C4-2B (cell line): ENCODE data around the gene NYNRIN.
A peak's percentile ranks its signal among the peaks of the same experiment; 100 is the strongest.
"Not testable (repeated sequence)": the region's sequence is repeated elsewhere in the genome, so short reads cannot be mapped to it uniquely, and the experiment has no call there.

Source experiments
- H3K27ac ChIP-seq: fragments of 450-650 bp; 2 replicates; pipeline ENCODE4 v1.5.1; 2017
- CTCF ChIP-seq: fragments of 450-650 bp; conservative IDR thresholded peaks from 2 replicates; pipeline ENCODE4 v1.5.1; 2017; ENCODE audit warnings: mild to moderate bottlenecking
- ZFX ChIP-seq: fragments of 450-650 bp; IDR thresholded peaks from 2 replicates; pipeline ENCODE4 v1.6.1; 2017

The NYNRIN gene

GRCh38 chr14:24441485-24441884 lies 42.7 kb downstream of the NYNRIN start:
- peak overlapping the region; percentile 95 for H3K27ac ChIP-seq
- TF ChIP-seq CTCF (no peak), ZFX (no peak)

- H3K27ac ChIP-seq, result peak overlapping the region; percentile 95
- TF ChIP-seq ZFX, result no peak
- TF ChIP-seq CTCF, result no peak
These were observed 43.1 kb downstream of the NYNRIN start for GRCh38 chr14:24441904-24442239.

DNA sequence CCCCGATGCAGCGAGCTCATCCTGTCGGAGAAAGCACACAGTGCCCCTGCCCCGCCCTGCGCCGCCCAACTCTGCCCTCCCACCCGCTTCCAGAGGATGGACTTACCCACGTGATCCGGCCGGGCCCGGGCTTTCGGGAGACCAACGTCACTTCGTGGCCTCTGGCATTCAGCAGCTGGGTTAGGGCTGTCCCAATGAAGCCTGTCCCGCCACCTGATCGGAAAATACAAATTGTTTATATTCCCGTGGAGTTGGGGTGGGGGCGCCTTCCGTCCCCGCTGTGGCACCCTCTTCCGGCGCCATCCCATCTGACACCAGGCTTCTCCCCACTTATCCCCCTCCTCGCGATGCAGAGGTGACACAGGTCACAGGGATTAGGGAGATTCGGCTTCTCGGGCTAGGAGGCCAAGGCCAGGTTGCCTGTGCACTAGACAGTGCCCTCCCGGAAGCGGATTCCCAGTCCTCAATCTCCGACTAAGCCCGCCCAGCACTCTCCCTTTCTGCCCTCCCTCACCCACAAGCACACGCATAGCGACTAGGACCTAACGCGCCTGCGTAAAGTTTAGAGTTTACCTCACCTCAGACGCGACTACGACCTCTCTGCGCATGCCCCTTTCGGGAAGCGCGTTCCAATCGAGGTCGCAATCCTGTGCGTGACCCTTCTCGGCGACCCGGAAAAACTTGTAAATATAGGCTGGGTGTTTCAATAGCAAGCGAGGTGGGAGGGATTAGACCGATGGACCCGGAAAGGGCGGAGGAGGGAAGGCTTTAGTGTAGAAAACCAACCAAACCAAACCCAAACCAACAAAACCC lies 43.6 kb downstream of the NYNRIN start, which contains the start of gene SDR39U1:
Gene SDR39U1, minus strand, starts transcription at position 537 of the 813 bp plus-strand sequence. Its CDS starts 7 bp downstream, at position 530.
- H3K27ac ChIP-seq, result peak within 1 kb of the TSS; percentile 95
- no peak for TF ChIP-seq CTCF
- TF ChIP-seq ZFX, result no peak

DNA sequence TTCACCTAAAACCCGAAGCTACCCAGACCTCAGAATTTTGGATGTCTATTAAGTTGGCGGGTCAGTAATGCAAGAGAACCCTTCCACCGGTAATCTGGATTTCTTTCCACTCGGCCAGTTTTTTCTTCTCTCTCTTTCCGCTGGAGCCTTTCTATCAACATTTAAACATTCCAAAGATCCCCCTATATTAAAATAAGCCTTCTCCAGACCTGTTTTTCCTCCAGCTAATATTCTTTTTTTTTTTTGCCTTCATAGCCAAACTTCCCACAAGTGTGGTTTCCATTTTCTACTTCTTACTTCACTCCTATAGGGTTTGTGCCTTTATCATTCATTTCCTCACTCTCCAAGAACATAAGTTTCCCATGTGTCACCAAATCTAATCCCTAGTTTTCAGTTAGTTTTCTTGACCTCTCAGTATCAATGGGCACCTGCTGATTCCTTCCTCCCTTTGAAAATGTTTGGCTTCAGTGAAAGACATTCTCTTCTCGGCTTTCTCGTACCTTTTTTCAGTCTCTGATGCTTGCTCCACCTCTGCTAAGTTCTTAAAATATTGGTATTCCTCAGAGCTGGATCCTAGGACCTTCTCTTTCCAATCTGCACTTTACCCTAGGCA lies 44.4 kb downstream of the NYNRIN start:
- TF ChIP-seq CTCF, result no peak
- TF ChIP-seq ZFX, result no peak
- H3K27ac ChIP-seq, result peak overlapping the region; percentile 95

- H3K27ac ChIP-seq, result not testable (repeated sequence)
These were observed 52.0 kb downstream of the NYNRIN start for GRCh38 chr14:24450828-24451227.

DNA sequence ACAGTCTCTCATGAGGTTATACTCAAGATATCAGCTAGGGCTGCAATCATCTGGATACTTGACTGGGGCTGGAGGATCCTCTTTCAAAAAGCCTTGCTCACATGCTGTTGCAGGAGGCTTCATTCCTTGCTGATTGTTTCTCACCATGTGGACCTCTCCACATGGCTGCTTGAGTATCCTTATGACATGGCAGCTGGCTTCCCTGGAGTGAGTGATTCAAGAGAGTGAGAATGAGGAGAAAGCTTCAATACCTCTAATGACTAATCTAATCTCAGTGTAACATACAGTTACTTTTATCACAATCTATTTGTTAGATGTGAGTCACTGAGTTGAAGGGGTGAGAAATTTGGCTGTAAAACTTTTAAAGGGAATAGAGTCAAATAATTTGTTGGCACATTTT lies 58.2 kb downstream of the NYNRIN start:
- no peak overlapping the region for H3K27ac ChIP-seq
- TF ChIP-seq CTCF (no peak), ZFX (no peak)

DNA sequence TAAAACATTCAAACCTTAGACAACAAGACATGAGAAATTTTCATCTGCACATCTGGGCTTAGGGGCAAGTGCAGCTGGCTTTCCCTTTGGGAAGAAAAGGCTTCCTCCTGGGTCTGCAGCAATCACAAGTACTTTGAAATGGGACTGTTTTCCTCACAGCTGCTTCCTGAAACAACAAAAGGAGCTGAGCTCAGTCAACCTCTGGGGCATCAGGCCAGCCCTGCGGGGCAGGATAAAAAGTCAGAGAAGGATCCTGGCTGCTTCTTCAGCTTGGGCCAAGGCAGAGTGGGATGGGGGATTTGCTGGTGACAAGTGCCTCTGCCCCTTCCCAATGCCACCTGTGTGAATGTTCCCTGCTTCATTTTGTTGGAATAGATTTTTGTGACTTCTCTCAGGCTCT lies 59.9 kb downstream of the NYNRIN start:
- H3K27ac ChIP-seq, result no peak overlapping the region
- TF ChIP-seq CTCF, result no peak
- no peak for TF ChIP-seq ZFX
